NCI-H128 (cell line): ENCODE measurements around the gene RXFP3.
"Not testable (repeated sequence)": the region's sequence is repeated elsewhere in the genome, so short reads cannot be mapped to it uniquely, and the experiment has no call there.

ENCODE experiments used
- DNase-seq: peaks from one replicate; lab custom pipeline; 2025; ENCODE audit not compliant: unreplicated experiment; lab: John Stamatoyannopoulos, UW

Gene RXFP3

GRCh38 chr5:33934176-33934575 lies 2.0 kb upstream of the RXFP3 start:
- no peak for DNase-seq

DNA sequence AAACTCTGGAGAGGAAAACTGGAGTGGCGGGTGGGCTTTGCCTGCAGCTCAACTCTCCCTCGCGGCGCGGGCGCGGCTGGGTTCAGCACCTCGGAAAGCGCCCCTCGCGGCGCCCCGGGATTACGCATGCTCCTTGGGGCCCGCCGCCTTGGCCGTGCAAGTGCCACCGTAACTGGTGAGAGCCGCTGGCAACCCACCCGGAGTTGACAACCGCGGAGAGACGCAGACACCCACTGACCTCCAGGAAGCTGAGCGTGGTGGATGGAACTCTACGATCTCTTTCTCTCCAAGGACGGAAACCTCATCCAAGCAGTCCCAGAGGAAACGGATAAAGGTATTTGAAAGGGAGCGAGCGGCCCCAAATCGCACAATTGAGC lies 194 bp upstream of the RXFP3 start:
- DNase-seq: peak; percentile 44

- DNase-seq: no peak
Observed at GRCh38 chr5:33937017-33937706, 976 bp downstream of the RXFP3 start.

DNA sequence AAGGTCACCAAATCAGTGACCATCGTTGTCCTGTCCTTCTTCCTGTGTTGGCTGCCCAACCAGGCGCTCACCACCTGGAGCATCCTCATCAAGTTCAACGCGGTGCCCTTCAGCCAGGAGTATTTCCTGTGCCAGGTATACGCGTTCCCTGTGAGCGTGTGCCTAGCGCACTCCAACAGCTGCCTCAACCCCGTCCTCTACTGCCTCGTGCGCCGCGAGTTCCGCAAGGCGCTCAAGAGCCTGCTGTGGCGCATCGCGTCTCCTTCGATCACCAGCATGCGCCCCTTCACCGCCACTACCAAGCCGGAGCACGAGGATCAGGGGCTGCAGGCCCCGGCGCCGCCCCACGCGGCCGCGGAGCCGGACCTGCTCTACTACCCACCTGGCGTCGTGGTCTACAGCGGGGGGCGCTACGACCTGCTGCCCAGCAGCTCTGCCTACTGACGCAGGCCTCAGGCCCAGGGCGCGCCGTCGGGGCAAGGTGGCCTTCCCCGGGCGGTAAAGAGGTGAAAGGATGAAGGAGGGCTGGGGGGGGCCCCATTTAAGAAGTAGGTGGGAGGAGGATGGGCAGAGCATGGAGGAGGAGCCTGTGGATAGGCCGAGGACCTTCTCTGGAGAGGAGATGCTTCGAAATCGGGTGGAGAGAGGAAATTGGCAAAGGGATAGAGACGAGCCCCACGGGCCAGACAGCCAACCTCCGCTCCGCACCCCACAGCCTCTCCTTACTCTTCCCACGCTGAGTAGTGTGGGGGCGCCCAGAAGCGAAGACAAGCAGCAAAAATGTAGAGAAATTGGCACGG lies 1.7 kb downstream of the RXFP3 start:
- DNase-seq: no peak

GRCh38 chr5:33938507-33938796 lies 2.3 kb downstream of the RXFP3 start:
- no peak for DNase-seq

DNA sequence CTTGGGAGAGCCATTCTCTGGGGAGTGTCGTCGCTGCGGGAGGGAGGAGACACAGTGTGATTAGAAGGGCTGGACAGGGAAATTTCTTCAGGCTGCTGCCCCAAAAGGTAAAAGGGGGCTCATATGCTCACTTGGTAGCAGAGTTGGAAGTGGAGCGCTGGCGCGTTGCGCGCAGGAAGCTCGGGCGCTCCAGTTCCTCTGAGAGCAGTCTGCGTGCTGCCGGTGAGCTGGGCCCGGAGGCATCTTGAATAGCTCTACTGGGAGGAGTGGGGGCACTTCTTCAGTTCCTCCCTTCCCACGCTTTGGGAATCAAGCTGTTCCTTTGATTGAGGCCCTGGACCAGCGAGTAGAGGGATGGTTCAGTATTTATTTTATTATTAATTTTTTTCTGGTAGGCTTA lies 2.7 kb downstream of the RXFP3 start:
- no peak for DNase-seq

GRCh38 chr5:33939556-33940262 lies 3.5 kb downstream of the RXFP3 start:
- no peak for DNase-seq

GRCh38 chr5:33941090-33941489 lies 4.9 kb downstream of the RXFP3 start:
- DNase-seq: no peak

DNA sequence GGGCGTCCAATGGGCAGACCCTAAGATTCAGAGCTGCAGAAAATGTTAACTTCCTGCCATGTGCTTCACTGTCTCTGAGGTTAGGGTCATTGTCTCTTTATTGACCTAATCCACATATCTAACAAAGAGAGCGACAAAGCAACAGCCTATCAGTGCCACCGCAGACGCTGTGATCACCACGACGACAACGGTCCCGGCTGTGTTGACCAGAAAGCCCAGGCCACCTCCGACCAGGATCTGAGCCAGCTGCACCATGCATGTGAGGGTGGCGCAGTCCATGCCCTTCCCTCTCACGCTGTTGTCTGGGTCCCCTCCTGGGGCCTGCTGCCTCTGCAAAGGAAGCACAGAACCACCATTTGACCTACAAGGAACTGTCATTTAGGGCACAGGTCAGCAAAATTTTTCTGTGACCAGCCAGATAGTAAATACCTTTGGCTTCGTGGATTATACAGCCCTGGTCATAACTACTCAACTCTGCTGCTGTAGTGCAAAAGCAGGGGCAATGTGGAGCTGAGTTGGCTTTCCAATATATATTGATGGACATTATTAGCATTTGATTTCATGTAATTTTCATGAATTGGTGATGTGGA lies 8.5 kb downstream of the RXFP3 start:
- no peak for DNase-seq

DNA sequence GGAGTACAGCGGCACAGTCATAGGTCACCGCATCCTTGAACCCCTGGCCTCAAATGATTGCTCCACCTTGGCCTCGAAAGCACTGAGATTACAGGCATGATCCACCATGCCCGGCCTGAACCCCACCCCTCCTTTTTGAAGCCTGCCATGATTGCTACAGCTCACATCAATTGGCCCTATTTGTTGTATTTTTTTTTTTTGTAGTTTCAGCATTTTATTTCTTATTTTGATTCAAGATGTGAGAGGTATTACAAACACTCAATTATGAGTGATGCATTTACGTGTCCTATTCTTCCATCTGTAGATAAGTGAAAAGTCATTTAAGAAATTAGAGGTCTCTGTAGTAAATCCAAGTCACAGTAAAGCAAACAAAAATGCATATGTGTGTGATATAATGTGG lies 16.0 kb downstream of the RXFP3 start:
- DNase-seq: not testable (repeated sequence)

DNA sequence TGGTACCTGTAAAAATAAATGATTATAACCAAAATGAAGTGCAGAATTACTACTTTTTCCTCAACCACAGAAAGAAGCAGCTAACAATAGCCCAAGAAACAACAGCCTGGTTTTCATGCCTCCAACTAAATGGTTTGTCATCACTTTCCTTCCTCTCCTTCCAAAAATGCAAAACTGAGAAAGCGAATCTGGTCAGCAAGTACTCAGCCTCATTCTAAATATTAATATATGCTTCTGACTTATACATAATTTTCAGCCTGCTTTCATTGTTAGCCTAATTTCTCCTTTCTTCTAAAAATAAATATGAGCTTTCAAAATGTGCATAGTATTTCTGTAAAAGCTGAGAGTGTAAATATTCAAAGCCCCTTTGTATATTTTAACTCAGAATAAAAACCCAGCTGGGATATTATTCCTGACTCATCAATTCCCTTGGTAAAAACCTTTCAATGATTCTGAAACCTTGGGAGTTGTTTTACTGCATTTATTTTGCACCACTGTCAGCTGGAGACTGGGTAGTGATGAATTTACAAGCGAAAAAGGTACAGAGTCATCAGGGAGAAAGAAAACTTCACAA lies 21.5 kb downstream of the RXFP3 start:
- no peak for DNase-seq

GRCh38 chr5:33958176-33958575 lies 22.0 kb downstream of the RXFP3 start:
- DNase-seq: no peak

DNA sequence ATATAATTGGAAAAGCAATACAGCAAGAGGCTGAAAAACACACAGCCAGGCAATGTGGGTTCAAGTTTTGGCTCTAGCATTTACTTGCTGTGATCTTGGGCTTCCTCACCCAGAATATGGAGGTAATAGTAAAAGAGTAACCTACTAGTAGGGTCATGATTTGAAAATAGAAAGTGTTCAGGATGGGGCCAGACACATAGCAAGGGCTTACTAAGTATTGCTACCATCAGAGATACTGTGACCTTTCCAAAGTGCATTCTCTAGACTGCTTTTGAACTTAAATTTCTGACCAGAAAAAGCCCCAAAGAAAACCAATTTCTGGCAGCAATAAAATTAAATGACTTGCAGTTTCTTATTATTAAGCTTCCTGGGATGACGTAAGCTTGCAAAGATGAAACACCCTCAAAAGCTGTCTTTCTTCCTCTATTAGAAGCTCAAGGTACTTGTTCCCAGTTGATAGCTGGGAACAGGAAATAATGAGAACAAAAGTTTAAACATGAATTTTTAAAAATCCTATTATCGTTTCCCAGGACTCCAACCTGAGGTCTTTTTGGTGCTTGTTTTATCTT lies 28.0 kb downstream of the RXFP3 start:
- DNase-seq: no peak

DNA sequence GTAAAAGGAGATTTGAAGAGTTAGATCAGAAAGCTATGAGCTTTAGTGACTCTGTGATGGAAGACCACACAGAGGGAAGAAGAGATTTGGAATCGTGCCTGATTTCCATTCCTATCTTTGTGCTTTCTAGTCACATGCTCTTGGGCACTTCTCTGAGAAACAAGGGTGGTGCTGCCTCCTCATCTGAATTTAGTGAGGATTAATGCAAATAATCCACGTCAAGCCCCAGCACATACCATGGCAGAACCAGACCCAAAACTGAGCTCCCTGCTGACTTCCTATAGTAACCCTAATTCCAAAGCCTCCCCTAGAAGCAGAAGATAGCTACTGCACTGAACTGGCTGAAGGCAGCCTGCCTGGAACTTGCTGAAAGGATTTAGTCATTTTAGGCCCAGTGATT lies 30.6 kb downstream of the RXFP3 start:
- DNase-seq: no peak

DNA sequence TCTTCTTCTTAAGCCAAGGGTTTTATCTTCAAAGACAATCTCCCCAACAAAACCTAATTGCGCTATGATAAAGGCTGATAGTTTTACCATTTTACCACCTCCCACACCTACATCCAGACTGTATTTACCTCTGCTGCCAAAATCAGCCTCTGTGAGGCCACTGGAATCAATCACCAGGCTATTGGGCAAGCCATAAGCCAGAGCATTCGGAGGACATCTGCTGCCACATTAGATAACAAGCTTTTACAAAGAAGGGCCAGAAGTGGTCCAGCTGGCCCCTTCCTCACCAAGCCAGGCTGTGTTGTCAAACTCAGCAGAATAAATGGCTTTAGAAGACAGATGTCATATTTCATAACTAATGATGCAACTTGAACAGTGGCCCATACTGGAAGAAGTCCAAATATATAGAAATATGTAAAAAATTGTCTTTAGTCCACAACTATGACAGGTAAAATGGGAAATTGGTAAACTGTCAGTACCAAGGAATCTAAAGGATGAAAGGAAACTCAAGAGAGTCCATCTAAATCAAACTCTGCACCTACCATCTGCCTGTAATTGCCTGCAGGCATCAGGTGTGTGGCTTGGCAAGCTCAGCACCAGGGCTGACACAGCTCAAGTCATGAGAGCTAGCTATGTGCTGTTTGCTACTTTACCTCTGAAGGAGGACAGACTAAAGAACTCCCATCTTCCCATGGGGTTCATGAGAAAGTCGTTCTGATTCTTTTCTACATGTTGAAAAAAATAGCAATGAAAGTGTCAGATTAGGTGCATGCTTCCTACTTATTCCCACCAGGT lies 32.2 kb downstream of the RXFP3 start:
- DNase-seq: no peak

- DNase-seq: no peak
Observed at GRCh38 chr5:33969572-33970452, 33.6 kb downstream of the RXFP3 start.

- DNase-seq: no peak
Observed at GRCh38 chr5:33973271-33973670, 37.1 kb downstream of the RXFP3 start.

DNA sequence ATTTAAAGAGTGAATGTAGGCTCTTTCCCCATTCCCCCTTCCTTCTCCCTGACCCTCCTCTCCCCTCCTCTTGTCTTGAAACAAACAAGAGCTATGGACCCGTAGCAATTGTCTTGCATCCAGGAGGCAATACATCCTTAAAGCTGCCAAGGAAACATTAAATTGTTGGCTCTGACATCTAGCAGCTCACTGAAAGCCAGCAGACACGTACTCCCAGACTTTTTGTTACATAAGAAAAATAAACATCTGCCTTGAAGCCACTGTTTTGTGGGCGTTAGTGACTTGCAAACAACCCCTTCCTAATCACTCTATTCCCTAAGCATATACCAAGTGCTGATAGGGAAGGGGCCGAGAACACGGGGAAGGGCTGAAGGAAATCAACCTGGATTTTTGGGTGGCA lies 39.7 kb downstream of the RXFP3 start:
- DNase-seq: no peak

GRCh38 chr5:33976307-33976706 lies 40.1 kb downstream of the RXFP3 start:
- DNase-seq: no peak
